Choroid plexus epithelial cell (primary cell): ENCODE measurements around the gene POLR2F.
A peak's percentile ranks its signal among the peaks of the same experiment; 100 is the strongest.

Experiments
- DNase-seq: peaks from one replicate; pipeline ENCODE4 v3.0.0-alpha.2; 2010; ENCODE audit warnings: low read depth
- H3K4me3 ChIP-seq: 2 replicates; pipeline ENCODE4 v1.5.1; 2011; ENCODE audit warnings: low read depth, mild to moderate bottlenecking, control low read depth, low read length, moderate library complexity
- CTCF ChIP-seq: conservative IDR thresholded peaks from 2 replicates; pipeline ENCODE4 v1.5.1; 2011; ENCODE audit warnings: low read depth, mild to moderate bottlenecking, control low read depth, inconsistent platforms, low read length, moderate library complexity

POLR2F gene

GRCh38 chr22:37931893-37932389 is 21.6 kb upstream of the POLR2F start:
- no peak overlapping the region for H3K4me3 ChIP-seq
- TF ChIP-seq CTCF, result no peak
- DNase-seq, result no peak

DNA sequence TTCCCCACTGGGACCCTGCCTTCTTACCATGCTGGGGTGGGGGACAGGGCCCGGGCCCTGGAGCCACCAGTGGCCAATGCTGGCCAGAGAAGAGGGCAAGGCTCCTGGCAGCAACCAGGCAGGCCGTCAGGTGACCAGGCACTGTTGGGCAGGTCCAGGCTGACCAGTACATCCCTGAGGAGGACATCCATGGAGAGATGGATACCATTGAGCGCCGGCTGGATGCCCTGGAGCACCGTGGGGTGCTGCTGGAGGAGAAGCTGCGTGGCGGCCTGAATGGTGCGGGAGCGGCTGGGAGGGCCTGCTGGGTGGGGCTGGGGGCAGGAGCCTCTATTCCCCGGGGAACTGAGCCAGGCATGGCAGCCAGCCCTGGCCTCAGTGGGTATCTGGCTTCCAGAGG is 21.1 kb upstream of the POLR2F start:
- TF ChIP-seq CTCF, result no peak
- H3K4me3 ChIP-seq, result no peak overlapping the region
- DNase-seq, result no peak

DNA sequence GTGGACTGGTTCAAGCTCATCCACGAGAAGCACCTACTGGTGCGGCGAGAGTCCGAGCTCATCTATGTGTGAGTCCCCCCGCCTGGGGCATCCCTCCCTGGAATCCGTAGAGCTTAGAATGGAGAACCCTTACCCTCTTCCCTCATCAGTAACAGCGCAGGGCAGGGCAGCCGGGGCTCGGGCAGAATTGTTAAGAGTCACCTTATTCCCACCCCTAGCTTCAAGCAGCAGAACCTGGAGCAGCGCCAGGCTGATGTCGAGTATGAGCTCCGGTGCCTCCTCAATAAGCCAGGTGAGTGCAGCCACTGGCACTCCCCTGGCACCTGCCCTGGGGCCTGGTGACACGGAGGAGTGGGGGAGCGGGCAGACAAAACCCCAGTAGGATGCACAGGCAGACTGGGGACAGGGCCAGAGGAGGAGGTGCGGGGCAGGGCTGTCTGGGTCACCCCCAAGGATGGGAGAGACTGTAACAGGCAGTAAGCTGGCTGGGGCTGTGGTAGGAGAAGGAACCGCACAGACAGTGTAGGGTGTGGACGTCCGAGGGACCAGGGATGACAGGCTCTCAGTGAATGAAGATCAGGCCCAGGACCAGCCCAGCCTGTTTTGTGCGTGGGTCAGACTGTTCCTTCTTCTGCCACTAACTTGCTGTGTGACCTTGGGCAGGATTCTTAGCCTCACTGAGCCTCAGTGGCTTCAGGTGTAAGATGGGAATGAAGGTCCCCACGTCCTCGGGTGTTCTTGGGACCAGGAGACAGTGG is 20.5 kb upstream of the POLR2F start:
- no peak for DNase-seq

DNA sequence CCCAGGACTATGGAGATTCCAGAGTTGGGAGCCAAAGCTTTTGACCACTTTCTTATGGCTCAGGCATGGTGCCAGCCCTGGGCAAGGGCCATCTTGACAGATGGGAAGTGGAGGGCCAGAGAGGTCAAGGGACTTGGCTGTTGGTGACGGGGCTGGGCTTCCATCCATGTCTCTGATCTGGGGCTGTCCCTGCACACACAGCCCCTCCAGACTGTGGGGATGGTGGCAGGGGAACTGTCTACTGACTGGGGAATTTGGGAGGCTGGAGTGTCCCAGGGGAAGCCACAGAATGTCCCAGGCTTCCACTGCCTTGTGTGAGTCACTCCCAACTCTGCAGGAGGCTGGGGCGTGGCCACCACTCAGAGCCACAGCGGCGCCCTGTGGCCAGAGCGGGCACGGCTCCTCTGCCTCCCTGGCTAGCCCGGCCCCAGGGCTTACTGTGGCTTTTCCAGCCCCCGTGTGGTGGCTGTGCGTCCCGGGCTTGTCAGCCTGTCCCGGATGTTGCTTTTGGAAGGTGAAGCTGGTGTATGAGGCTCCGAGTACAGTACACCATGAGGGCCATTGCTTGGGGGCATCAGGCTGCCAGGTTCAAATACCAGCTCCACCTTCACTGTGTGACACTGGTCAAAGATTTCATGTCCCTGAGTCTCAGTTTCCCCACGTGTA is 19.7 kb upstream of the POLR2F start:
- no peak overlapping the region for H3K4me3 ChIP-seq
- peak; percentile 93 for DNase-seq
- peak; percentile 93 for TF ChIP-seq CTCF

More for the DNA sequence above, 20.5 kb upstream of the POLR2F start:
- no peak for TF ChIP-seq CTCF
- no peak overlapping the region for H3K4me3 ChIP-seq

- no peak overlapping the region for H3K4me3 ChIP-seq
- TF ChIP-seq CTCF, result no peak
- DNase-seq, result peak; percentile 13
Measured at GRCh38 chr22:37940698-37941376, 12.7 kb upstream of the POLR2F start.

DNA sequence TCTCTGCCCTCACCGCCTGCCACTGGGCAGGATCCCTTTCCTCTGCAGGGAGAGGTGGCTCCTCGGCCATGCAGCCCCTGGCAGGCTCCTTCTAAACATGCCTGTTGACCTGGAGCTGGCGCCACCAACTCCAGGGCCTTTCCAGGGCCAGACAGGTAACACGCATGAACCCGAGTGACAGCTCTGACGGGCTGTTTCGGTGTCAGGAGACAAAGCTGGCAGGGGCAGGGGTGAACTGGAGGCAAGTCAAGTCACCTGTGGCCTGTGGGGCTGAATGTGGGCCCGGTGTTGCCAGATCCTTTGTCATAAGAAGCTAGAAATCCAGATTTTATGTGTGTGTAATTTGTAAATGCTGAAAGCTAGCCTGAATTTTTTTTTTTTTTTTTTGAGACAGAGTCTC is 11.4 kb upstream of the POLR2F start:
- DNase-seq, result no peak
- H3K4me3 ChIP-seq, result no peak overlapping the region
- no peak for TF ChIP-seq CTCF
